ES-I3 (cell line): Measurements from ENCODE around the gene NUP188.
A peak's percentile ranks its signal among the peaks of the same experiment; 100 is the strongest.

Experiments used
- H3K36me3 ChIP-seq: 2 replicates; pipeline ENCODE4 v1.6.1; 2013; ENCODE audit warnings: mild to moderate bottlenecking, low read length, control low read depth, moderate library complexity; ENCODE audit not compliant: insufficient read depth
- H3K4me1 ChIP-seq: 2 replicates; pipeline ENCODE4 v1.6.1; 2013; ENCODE audit warnings: mild to moderate bottlenecking, control low read depth, low read length; ENCODE audit not compliant: insufficient read depth
- H3K9ac ChIP-seq: 2 replicates; pipeline ENCODE4 v1.6.1; 2013; ENCODE audit warnings: low read depth, mild to moderate bottlenecking, low read length, moderate library complexity
- H3K9me3 ChIP-seq: 2 replicates; pipeline ENCODE4 v1.6.1; 2013; ENCODE audit warnings: mild to moderate bottlenecking, low read length, moderate library complexity; ENCODE audit not compliant: control insufficient read depth, insufficient read depth

Gene NUP188, protein sequence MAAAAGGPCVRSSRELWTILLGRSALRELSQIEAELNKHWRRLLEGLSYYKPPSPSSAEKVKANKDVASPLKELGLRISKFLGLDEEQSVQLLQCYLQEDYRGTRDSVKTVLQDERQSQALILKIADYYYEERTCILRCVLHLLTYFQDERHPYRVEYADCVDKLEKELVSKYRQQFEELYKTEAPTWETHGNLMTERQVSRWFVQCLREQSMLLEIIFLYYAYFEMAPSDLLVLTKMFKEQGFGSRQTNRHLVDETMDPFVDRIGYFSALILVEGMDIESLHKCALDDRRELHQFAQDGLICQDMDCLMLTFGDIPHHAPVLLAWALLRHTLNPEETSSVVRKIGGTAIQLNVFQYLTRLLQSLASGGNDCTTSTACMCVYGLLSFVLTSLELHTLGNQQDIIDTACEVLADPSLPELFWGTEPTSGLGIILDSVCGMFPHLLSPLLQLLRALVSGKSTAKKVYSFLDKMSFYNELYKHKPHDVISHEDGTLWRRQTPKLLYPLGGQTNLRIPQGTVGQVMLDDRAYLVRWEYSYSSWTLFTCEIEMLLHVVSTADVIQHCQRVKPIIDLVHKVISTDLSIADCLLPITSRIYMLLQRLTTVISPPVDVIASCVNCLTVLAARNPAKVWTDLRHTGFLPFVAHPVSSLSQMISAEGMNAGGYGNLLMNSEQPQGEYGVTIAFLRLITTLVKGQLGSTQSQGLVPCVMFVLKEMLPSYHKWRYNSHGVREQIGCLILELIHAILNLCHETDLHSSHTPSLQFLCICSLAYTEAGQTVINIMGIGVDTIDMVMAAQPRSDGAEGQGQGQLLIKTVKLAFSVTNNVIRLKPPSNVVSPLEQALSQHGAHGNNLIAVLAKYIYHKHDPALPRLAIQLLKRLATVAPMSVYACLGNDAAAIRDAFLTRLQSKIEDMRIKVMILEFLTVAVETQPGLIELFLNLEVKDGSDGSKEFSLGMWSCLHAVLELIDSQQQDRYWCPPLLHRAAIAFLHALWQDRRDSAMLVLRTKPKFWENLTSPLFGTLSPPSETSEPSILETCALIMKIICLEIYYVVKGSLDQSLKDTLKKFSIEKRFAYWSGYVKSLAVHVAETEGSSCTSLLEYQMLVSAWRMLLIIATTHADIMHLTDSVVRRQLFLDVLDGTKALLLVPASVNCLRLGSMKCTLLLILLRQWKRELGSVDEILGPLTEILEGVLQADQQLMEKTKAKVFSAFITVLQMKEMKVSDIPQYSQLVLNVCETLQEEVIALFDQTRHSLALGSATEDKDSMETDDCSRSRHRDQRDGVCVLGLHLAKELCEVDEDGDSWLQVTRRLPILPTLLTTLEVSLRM (N-terminal part only)

DNA sequence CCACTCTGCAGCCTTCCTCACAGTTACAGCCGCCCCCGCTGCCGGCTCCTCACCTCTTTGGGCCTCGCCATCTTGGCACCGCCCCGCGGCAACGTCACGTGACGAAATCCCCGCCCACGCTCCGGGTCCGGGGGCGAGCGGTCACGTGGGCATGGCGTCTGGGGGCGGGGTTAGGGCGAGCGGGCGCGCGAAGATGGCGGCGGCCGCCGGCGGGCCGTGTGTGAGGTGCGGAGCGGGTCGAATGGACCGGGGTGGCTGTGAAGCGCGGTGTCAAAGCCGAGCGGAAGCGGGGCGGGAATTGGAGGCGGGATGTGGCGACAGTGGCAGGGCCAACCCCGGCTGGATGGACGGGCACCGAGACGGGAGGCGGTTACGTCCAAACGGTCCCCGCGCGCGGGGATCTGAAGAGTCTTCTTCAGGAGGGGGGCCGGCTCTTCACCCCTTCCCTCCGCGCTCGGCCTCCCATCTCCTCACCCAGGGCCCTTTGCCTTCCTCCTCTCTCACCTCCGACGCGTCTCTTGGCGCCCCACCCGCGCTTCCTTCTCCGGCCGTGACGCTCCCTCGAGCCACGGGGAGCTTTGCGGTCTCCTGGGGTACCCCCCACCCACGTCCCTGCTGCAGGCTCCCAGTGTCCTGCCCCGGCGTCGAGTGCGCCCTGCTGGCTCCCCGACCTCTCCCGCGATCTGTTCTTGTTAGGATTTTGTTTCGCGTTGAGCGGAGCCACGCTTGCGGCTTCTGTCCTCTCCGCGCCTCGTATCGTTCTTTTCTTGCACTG lies at the start of gene NUP188, which contains the start of gene DOLK:
TSS of gene NUP188 (plus strand) at position 173 of the 775 bp plus-strand sequence. CDS start at position 194, 21 bp downstream.
TSS of gene DOLK (minus strand) at position 77 of the 775 bp plus-strand sequence. CDS start 300 bp downstream, outside the sequence.
- Histone ChIP-seq H3K4me1 (no peaks in the 10 kb centered on the region; the same call in 1 of the 2 replicates), H3K36me3 (no peaks in the 10 kb centered on the region), H3K9ac (peak within 1 kb of the TSS; percentile 97)

DNA sequence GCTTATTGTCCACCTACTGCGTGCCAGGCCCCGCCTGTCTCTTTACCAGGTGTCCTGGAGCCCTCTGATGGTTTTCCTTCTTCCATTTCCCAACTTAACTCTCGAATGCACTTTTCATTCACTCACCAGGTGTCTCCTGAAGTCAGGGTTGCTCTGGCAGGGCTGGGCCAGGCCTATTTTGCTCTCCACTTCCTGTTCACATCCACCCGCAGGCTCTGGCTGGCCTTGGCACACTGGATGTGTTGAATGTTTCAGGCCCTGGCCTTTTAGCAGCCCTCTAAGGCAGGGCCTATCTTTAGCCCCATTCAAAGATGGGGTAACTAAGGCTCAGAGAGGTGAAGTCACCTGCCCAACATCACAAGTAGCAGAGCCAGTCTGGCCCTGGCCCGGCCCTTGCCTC lies 49.1 kb upstream of the NUP188 start:
- no peak overlapping the region for H3K9ac ChIP-seq
- H3K36me3 ChIP-seq: peaks cover 16% of the 10 kb centered on the region

More for the DNA sequence above, at the start of gene NUP188, which contains the start of gene DOLK:
- no peaks in the 10 kb centered on the region for H3K9me3 ChIP-seq

DNA sequence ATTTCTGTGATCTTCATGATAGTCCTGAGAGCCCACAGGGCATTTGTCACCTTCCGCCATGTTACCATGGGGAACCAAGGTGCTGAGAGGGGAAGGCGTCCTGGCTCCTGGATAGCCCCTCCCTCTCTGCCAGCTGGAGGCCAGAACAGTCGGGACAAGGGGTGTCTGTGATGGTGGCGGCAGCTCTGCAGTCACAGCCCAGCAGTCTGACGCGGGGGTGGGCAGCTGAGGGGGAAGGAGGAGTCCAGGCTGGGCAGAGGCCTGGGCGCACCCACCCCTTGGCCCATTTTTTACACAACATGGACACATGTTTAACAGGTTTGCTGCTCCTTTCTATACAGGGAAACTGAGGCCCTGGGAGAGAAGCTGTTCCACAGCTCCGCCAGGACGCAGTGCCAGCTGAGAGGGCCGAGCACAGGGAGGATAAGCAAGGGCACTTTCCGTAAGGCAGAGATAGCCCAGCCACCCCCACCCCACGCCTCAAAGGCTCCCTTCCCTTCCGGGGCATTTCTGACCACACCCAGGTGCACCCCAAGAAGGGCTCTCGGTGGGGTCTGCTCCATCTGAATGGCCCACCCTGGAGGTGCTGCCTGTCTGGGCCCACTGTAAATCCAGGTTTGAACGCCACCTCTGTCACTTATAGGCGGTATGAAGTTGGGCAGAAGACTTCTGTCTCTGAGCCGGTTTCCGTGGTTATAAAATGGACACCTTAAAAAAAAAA lies 48.5 kb upstream of the NUP188 start:
- Histone ChIP-seq H3K9me3 (no peaks in the 10 kb centered on the region), H3K9ac (no peak overlapping the region), H3K36me3 (peaks cover 16% of the 10 kb centered on the region), H3K4me1 (peaks cover 9% of the 10 kb centered on the region)

More for the DNA sequence above, 49.1 kb upstream of the NUP188 start:
- peaks cover 9% of the 10 kb centered on the region for H3K4me1 ChIP-seq
- no peaks in the 10 kb centered on the region for H3K9me3 ChIP-seq

DNA sequence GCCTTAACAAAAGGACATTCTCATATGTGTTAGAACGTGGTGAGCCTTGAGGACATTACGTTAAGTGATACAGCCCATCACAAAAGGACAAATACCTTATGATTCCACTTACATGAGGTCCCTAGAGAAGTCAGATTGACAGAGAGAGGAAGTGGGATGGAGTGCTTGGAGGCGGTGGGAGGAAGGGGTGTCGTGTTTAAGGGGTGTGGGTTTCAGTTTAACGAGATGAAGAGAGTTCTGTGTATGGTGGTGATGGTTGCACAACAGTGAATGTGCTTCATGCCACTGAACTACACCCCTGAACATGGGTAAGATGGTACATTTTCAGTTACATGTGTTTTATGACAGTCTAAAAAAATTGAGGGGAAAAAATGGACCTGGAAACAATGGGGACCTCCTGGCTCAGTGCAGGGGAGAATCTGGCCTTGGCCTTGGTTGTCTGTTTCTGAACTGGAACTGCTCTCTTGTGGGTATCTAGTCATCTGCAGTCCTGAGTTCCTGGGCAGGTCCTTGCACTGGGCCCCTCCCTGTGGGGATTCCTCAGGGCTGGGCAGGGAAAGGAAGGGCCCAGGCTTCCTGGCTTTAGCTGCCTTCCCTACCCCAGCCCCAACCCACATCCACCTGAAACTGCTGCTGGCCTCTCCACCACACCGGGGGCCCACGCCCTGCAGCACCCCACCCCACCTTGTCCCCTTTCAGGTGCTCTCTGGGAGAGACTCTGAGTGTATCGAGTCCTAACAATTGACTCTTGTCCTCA lies 47.8 kb upstream of the NUP188 start:
- Histone ChIP-seq H3K4me1 (peaks cover 9% of the 10 kb centered on the region), H3K9me3 (no peaks in the 10 kb centered on the region), H3K9ac (no peak overlapping the region), H3K36me3 (peaks cover 16% of the 10 kb centered on the region)

DNA sequence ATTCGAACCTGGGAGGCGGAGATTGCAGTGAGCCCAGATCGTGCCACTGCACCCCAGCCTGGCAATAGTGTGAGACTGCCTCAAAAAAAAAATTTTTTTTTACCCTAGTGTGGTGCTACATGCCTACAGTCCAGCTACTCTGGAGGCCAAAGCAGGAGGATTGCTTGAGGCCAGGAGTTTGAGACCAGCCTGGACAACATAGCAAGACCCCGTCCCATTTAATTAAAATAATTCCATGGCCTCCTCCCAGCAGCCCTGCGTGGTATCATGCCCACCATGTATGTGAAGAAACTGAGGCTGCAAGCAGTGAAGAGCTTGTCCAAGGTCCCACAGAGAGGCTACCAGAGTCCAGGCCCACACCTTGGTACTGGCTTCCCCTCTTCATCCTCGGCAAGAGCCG lies 46.1 kb upstream of the NUP188 start:
- Histone ChIP-seq H3K36me3 (peaks cover 16% of the 10 kb centered on the region), H3K9ac (no peak overlapping the region), H3K9me3 (no peaks in the 10 kb centered on the region)

DNA sequence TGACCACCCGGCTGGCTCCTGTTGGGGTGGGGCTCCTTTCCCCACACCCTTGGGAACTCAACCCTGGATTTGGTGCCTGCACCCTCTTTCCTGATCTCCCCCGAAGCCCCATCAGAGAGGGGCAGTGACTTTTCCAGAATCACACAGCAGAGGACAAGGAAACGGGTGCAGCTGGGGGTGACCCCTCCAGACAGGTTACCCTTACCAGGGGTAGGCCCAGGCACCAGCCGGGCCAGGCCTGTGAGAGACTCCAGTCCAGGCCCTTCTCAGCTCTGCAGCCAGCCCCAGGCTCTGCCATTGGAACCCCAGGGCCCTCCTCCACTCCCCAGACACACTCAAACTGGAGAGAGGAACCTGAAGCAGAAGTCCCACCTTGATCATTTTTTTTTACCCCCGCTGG lies 45.7 kb upstream of the NUP188 start:
- H3K9me3 ChIP-seq: no peaks in the 10 kb centered on the region
- H3K4me1 ChIP-seq: peaks cover 6% of the 10 kb centered on the region
- no peak overlapping the region for H3K9ac ChIP-seq
- H3K36me3 ChIP-seq: peaks cover 16% of the 10 kb centered on the region

More for the DNA sequence above, 46.1 kb upstream of the NUP188 start:
- H3K4me1 ChIP-seq: peaks cover 6% of the 10 kb centered on the region

DNA sequence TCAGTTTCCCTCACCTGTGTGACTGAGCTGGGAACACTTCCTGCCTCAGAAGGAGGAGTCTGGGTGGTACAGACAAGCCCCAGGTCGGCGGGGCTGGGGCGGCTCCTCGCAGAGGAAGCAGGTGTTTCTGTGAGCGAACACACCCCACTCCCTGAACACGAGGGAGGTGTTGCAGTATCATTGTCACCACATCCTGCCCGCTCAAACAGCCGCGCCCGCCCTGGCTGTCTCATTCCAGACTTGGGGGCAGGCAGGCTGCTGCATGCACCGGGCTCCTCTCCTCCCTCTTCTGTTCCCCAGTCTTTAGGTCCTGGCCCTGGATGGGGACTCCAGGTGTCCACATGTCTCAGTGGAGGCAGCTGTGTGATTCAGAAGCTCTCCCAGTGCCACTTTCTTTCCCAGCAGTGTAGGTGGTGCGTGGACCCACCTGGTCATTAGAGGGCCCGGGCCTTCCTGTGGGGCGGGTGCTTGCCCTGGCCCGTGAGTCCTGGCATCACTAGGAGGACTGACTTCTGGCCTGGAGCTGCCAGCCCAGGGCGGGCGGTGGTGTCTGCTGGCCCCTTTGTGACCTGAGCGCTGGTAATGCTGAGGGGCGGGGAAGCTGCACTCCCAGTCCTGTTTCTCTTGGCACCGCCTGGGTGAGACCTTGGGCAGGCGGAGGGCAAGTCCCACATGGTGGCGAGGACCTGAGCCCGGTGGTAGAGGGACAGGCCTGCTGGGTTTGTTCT lies 45.0 kb upstream of the NUP188 start:
- H3K36me3 ChIP-seq: peaks cover 16% of the 10 kb centered on the region
- no peaks in the 10 kb centered on the region for H3K9me3 ChIP-seq
- H3K4me1 ChIP-seq: peaks cover 6% of the 10 kb centered on the region
- no peak overlapping the region for H3K9ac ChIP-seq

DNA sequence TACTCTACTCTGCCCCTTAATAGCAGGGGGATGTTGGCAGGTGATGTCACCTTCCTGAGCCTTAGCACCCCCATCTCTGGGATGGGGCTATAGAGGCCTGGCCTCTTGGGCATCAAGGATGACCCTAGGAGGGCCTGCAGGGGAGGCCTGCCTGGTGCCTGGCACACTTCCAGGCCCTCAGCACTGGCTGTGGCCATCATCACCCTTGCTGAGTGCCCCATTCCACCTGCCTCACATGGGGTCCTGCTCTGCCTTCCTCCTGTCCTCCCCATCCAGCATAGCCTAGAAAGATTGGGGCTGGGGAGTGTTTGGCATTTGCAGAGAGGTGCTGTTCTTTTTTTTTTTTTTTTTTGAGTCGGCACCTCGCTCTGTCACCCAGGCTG lies 44.4 kb upstream of the NUP188 start:
- Histone ChIP-seq H3K9ac (no peak overlapping the region), H3K4me1 (peaks cover 6% of the 10 kb centered on the region), H3K9me3 (no peaks in the 10 kb centered on the region), H3K36me3 (peaks cover 16% of the 10 kb centered on the region)

DNA sequence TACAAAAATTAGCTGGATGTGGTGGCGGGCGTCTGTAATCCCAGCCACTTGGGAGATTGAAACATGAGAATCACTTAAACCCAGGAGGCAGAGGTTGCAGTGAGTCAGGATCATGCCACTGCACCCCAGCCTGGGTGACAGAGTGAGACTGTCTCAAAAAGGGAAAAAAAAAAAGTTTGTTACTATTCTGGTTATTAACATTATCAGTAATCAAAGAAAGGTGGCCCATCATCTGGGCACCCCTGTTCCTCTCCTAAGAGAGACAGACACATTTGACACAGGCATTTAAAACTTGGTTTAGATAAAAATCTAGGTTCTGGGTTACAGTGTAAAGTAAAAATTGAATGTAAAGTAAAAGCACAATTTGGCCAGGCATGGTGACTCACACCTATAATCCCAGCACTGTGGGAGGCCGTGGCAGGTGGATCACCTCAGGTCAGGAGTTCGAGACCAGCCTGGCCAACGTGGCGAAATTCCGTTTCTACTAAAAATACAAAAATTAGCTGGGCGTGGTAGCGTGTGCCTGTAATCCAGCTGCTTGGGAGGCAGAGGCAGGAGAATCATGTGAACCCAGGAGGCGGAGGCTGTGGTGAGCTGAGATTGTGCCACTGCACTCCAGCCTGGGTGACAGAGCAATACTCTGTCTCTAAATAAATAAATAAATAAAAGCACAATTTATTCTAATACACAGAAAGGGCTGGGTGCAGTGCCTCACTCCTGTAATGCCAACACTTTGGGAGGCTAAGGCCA lies 43.5 kb upstream of the NUP188 start:
- H3K9ac ChIP-seq: no peak overlapping the region
- H3K9me3 ChIP-seq: no peaks in the 10 kb centered on the region
- peaks cover 6% of the 10 kb centered on the region for H3K4me1 ChIP-seq
- H3K36me3 ChIP-seq: peaks cover 10% of the 10 kb centered on the region

DNA sequence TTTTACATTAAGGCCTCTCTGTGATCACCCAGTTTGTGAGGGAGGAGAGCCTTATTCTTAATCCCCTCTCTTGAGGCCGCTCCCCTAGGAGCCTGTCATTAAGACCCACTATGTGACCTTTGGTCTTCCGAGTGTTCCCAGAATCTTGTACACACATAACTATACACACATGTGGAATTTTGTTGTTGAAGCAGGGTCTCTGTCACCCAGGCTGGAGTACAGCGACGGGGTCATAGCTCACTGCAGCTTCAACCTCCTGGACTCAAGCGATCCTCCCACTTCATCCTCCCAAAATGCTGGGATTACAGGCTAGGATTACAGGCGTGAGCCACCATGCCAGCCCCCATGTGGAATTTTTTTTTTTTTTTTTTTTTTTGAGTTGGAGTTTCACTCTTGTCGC lies 41.5 kb upstream of the NUP188 start:
- peaks cover 6% of the 10 kb centered on the region; the same call in 1 of the 2 replicates for H3K4me1 ChIP-seq
- H3K36me3 ChIP-seq: peaks cover 3% of the 10 kb centered on the region
- no peak overlapping the region for H3K9ac ChIP-seq
- no peaks in the 10 kb centered on the region for H3K9me3 ChIP-seq

DNA sequence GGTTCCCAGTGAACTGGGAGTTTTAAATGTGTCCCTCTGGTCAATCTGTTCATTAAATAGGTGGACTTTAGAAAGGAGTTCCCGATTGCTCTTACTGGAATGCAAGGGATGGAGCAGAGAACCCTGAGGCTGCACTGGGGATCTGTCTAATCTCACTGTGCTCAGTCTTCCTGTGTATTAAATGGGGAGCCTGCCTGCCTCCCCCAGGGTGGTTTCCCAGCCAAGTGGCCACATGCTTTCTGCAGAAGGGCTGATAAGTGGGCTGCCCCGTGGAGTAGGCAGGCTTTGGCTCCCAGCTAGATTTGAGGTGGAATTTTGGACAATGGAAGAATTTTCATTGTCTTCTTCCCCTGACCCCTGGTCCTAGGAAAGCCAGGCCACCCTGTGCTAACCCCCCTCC lies 40.8 kb upstream of the NUP188 start:
- Histone ChIP-seq H3K9ac (no peak overlapping the region), H3K36me3 (peaks cover under 1% of the 10 kb centered on the region)

More for the DNA sequence above, 40.8 kb upstream of the NUP188 start:
- Histone ChIP-seq H3K9me3 (no peaks in the 10 kb centered on the region), H3K4me1 (peaks cover 13% of the 10 kb centered on the region; the same call in 1 of the 2 replicates)
